Stimulated activated CD4-positive, alpha-beta T cell treated with anti-CD3 and anti-CD28 coated beads, Interleukin-2, amount 100 ng/mL, for 48 hours (primary cell): Measurements from ENCODE around the gene RNASE8.
"Not testable (repeated sequence)": the region's sequence is repeated elsewhere in the genome, so short reads cannot be mapped to it uniquely, and the experiment has no call there.

ENCODE experiments used
- DNase-seq, 2 donors: peaks; one replicate each; pipeline ENCODE4 v3.0.0-alpha.2; 2020

RNASE8 gene

DNA sequence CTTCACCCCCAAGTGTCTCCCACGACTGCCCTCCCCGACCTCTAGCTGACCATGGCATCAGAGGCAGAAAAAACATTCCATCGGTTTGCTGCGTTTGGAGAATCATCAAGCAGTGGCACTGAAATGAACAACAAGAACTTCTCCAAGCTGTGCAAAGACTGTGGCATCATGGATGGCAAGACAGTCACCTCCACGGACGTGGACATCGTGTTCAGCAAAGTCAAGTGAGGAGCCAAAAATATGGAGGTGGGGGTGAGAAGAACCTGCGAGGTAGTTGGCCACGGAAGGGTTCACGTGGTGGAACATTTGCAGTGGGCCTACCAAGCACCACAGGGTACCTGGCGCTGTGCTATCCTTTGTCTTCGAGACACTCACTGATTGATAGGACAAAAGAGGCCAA is 27.1 kb upstream of the RNASE8 start:
- no peak for DNase-seq

DNA sequence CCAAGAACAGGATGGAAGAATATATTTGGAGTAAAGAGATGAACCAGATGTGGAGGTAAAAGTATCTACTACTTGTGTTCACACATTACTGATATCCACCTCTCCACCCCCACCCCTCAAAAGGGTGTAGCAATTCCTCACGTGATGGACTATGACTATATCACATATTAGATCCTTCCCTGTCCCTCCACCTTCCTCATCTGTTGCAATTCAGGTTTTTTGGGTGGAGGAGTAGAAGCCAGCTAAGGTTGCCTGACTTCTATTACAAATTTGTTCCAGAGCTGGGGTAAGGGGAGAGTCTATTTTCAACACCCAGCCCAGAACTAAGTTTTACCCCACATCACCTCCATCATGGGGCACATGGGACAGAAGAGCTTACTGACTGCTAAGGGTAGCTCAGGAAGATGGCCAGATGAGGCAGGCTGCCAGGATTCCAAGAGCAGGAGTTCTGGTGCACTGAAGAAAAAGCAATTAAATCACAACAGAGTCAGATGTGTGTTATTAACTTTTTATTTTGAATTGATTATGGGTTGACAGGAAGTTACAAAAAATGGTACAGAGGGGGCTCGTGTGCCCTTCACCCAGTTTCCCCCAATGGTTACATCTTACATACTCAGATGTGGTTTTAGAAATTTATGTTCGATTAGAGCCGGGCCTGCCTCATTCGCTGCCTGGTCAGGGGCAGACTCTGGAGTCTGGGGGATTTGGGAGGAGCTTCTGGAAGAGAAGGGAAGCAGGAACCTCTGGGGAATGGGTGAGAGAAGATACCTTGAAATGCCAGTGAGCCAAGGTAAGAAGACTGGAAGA is 25.1 kb upstream of the RNASE8 start:
- no peak for DNase-seq

DNA sequence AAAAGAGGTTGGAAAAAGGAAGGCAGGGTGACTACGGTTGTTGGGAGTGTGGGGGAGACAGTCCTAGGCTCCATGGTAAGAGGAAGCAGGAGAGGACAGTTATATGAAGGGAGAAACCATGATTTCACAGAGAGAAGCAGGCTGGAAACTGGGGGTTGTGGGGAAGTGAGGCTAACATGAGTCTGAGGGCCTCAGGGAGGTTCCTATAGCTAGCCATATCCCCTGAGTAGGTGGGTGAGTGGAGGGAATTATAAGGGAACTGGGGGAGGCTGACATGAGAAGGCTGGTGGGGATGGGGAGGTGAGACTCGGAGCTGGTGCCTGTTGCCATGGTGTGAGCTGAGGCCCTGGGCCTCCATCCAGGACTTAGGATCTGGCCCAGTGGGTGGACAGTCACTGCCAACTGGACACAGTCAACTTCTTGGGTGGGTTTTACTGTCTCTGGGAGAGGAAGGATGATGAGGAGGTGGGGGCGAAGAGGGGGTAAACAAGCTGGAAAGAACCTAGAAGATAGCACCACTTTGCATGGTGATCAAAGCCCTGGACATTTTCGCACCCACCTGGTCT is 24.4 kb upstream of the RNASE8 start:
- DNase-seq = no peak

DNA sequence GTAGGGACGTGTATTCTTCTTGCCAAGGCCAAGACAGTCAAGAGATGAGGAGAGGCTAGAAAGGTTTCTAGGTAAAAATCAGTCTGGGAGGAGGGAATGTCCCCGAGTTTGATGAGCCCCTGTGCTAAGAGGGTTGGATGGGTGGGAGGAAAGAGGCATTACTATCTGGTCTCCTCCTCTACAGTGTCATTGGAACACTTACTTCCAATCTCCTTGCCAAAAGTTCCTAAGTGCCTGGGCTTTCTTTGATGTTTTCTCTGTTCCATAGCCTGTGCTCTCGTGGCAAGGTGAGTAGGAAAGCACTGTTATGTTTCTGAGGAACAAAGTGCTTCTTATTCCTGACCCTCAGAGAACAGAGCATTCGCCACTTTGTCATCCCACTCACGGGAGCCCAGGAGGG is 22.9 kb upstream of the RNASE8 start, which contains the start of gene RNASE13:
Gene RNASE13 (minus strand): TSS at position 101 of the 400 bp plus-strand sequence. CDS start 519 bp downstream, outside the sequence.
- DNase-seq = no peak

DNA sequence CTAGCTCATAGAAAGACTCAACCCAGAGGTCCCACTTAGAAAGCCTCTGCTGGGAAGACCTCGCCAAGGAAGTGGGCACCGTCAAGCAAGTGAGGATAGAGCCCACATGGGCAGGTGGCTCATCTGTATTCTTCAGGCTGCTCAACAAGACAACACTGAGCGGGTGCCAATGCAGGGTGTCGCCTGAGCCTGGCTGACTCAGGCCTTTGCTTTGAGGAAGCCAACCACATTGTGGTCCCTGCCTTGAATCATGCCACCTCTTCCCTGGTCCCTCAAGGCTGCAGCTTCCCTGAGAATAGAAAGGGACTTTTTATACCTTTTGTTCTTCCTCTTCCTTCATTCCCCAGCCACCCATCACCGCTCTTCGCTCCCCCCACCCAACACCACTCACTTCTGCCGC is 20.9 kb upstream of the RNASE8 start:
- DNase-seq = no peak

DNA sequence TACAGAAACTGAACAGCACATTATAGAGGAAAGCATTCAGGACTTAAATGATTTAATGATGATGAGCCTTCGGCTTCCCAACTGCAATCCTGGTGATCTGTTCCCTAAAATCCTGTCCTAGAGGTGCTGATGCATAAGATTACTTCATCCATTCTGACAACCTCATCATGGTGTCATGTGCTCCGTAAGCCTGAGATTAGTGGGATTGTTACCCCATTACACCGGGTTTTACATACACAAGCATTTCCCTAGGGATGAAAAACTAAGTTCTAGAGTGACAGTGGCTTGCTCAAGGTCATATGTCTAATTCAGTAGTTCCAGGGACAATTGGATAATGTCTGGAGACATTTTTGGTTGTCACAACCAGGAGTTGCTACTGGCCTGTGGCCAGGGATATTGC is 20.5 kb upstream of the RNASE8 start:
- no peak for DNase-seq

DNA sequence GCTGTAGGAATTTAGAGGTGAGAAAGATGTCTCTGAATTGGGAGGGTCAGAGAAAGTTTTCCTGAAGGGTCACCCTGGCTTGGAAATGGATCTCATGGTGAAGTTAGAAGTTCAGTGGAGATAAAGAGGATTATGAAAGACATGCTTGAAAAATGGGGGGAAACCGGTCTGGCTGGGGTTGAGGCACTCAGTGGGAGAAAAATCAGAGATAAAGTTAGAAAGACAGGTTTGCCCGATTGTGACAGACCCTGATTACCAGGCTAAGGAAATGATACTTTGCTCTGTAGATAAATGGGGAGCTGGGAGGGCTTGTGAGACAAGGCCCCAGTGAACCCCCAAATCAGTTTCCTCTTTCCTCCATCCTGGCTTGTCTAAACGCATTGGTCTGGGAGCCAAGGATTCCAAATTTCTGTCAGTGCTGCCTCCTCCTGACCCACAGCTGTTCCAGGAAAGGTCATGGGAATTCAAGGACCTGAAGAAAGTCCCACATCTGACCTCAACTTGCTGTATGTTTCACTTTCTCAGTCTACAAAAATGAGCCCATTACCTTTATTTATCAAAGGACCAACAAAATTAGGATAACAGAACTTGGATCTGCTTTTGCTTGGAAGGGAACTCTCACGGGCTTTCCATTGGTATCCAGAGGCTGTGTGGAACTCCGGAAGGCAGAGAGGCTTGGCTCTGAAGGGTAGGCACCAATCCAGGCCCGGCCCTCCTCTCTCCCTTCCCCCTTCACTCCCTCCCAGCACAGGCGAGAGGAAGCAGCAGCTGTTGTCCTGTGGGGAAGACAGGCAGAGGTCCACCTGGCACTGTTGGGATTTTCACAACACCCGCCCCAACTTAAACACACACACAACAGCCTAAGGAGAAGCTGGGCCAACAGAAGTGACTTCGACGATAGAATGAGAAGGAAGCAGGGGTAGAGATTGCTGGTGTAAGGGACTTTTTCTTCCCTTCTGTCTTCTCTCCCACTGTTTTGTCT is 18.9 kb upstream of the RNASE8 start:
- no peak for DNase-seq

DNA sequence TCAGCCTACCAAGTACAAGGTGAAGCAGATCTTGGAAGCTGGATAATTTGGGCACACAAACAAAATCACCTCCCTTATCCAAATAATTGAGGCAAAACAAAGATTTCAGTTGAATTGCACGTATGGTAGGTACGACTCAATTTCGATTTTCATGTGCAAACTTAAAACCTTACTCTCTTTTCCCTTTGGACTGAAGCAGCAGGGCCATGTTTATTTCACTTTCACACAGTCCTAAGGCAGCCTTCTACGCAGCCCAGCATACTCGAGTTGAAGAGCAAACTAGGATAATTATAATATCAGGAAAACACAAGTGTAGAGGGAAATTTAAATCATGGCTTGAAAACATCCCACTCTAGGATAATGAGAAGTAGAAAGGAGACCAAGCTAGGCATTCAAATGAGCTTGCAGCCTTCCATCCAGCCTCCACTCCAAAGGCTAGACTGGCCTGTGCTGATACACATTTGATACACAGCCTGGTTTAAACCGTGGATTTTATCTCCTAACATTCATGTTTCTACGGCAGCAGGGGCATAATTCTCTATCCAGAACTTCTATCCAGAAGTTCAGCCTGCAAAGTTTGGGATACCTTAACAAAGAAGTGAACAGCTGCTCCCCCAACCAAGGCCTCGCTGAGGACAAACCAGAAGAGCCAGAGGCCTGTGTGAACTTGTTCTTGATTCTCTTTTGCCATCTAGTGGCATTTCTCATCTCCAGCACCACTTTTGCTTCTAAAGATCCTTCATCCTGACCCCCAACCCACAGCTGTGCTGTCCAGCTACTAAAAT is 17.8 kb upstream of the RNASE8 start:
- DNase-seq = no peak

DNA sequence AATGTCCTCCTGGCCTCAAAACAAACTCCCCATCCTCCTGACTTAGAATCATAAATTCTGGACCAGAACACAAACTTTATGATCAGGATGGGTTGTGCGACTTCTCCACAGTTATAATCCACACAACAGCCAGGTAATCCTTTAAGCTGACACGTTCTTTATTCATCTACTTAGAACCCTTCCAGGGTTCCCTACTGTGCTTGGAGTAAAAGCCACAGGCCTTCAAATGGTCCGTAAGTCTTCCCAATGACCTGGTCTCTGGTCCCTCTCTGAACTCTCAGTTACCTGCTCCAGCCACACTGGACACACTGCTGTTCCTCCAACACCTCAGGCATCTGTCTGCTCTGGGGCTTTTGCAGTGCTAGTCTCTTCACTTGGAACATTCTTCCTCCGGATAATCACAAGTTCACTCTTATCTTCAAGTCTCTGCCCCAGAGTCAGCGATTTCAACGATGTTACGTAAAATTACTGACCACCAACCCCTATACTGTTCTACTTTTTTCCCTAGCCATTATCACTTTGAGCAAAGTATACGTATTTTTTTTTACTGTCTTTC is 17.2 kb upstream of the RNASE8 start:
- no peak for DNase-seq

DNA sequence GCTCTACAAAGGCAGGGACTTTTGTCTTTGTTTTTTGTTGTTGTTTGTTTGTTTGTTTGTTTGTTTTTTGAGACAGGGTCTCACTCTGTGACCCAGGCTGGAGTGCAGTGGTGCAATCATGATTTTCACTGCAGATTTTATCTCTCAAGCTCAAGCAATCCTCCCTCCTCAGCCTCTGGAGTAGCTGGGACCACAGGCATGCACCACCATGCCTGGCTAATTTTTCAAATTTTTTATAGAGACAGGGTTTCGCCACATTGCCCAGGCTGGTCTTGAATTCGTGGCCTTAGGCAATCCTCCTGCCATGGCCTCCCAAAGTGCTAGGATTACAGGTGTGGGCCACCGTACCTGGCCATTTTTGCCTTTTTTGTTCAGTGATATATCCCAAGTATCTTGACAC is 16.7 kb upstream of the RNASE8 start:
- DNase-seq = not testable (repeated sequence)

DNA sequence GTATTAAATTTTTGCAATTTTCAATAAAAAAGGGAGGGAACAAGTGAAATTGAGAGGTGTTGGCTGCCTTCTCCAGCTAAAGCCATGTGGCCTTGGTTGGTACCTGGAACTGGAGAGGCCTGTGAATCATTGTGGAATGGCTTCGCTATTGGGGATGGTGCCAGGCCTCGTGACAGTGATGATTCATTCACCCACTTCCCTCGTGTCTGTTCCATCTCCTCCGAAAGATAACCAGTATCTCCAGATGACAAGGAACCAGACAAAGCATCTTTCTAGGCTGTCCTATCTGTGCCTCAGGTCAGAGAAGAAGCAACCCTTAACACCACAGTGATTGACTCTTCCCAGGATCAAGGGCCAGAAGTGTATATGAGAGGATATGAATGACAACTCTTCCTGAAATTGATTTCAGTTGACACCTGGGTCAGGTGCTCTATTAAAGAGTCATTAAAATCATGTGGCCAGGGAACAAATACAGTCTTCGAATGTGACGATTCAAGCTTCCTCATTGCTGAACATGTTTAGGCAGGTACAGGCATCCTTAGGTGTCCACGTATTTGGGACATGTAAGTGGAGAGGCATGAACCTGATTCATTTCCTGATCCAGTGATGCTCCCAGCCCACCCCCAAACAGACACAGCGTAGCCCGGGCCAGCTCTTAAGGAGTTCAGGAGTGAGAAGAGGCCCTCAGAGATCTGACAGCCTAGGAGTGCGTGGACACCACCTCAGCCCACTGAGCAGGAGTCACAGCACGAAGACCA is 15.8 kb upstream of the RNASE8 start, which contains the start of gene RNASE7:
Gene RNASE7 (plus strand): TSS at position 687 of the 758 bp plus-strand sequence. CDS start 631 bp downstream, outside the sequence.
- no peak for DNase-seq

DNA sequence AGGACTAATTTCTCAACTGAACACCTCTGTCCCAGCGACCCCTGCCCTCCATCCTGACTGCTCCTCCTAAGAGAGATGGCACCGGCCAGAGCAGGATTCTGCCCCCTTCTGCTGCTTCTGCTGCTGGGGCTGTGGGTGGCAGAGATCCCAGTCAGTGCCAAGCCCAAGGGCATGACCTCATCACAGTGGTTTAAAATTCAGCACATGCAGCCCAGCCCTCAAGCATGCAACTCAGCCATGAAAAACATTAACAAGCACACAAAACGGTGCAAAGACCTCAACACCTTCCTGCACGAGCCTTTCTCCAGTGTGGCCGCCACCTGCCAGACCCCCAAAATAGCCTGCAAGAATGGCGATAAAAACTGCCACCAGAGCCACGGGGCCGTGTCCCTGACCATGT is 14.7 kb upstream of the RNASE8 start:
- DNase-seq = no peak

DNA sequence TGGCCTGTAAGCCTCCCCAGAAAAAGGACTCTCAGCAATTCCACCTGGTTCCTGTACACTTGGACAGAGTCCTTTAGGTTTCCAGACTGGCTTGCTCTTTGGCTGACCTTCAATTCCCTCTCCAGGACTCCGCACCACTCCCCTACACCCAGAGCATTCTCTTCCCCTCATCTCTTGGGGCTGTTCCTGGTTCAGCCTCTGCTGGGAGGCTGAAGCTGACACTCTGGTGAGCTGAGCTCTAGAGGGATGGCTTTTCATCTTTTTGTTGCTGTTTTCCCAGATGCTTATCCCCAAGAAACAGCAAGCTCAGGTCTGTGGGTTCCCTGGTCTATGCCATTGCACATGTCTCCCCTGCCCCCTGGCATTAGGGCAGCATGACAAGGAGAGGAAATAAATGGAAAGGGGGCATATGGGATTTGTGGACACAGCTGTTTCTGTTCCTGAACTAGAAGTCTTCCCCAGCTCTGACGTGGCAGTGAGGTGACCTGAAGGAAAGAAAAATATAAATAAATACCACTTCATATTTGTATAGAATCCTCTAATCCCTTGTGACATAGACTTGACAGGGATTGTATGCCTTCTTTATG is 14.1 kb upstream of the RNASE8 start:
- DNase-seq = no peak

DNA sequence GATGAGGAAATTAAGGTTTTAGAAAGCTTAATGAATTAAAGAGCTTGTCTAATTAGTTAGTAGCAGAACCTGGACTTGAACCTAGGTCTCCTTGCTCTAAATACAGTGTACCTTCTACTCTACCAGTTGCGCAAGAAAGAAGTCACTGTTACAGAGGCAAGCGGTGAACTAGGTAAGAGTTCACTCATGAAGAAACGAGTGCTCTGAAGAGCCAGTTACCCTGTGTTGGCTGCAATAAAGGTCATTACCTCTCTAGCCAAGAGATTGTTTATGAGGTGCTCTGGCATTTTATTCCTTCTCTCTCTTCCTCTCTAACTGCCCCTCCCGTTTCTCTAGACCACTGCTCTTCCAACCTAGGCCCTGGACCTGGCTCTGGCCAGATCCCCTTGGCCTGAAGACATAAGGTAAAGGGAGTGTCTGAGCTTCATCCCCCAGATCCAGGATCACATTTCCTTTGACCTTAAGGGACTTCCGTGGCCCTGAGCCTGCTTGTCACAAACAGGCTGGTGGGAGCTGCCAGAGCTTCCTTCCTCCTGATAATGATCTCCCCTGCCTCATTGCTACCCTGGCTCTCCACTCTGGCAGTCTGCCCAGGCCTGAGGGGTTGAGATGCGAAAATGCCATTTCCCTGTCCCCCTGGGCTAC is 13.5 kb upstream of the RNASE8 start:
- DNase-seq = no peak

DNA sequence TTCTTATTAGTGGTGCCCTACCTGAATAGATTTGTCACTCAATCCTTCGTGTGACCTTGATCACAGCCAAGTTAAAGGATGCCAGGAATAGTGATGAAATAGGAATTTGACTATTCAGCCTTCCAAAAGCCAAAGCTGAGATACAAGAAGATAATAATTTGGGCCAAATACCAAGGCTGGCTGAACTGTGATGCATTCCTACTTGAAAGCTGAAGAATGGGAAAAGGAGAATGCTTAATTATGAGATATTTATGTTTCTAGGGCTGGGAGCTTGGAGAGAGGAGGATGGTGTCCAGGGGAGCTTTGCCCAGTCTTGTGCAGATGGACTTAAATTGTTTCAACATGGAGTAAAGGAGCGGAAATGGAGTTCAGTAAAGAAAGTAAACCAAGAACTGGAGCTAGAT is 10.2 kb upstream of the RNASE8 start:
- DNase-seq = no peak

DNA sequence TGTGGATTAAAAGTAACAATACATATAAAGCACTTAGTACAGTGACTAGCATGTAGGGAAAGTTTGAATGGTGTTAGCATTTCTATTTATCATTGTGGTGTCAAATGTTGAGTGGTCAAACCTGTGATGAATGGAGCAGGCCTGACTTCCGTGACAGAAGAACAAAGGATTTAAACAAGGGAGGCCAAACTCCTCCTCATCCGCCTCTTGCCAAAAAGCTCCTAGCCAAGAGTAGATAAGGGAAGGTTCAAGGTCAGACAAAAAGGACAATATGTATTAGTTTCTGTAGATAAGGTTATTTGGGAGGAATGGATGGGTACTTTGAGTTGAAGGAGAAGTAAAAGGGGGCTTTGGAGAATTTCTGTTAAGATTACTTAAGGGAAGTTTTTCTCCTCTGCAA is 9.0 kb upstream of the RNASE8 start:
- DNase-seq = no peak

DNA sequence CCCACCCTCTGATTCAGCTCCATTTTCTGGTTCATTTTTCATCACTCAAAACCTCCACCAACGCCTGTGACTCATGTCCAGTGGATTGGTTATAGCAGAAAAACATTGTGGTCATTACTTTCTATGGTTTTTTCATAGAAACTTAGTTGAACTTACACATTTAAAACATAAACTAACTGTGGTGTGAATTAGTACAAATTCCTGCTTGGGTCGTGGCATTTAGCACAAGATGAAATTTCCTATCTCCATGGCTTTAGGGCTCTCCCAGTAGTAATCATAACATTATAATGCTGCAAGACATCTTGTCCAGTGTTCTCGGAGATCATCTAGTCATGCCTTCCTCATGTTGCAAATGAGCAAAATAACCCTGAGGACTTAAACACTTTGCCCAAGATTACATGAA is 8.3 kb upstream of the RNASE8 start:
- DNase-seq = no peak

DNA sequence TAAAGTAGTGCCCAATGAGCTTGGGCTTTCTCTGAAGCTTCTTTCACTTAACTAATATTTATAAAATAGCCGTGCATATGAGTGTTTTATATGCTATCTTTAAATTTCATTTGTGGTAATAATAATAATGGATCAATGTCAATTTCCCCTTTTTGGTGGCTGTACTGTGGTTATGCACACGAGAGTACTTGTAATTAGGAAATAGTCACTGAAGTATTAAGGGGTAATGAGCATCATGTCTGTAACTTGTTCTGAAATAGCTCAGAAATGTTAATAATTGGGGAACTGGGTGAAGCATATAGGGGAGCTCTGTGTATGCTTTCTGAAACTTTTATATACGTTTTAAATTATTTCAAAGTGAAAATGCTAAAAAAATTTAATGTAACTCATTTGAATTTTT is 7.0 kb upstream of the RNASE8 start:
- no peak for DNase-seq

DNA sequence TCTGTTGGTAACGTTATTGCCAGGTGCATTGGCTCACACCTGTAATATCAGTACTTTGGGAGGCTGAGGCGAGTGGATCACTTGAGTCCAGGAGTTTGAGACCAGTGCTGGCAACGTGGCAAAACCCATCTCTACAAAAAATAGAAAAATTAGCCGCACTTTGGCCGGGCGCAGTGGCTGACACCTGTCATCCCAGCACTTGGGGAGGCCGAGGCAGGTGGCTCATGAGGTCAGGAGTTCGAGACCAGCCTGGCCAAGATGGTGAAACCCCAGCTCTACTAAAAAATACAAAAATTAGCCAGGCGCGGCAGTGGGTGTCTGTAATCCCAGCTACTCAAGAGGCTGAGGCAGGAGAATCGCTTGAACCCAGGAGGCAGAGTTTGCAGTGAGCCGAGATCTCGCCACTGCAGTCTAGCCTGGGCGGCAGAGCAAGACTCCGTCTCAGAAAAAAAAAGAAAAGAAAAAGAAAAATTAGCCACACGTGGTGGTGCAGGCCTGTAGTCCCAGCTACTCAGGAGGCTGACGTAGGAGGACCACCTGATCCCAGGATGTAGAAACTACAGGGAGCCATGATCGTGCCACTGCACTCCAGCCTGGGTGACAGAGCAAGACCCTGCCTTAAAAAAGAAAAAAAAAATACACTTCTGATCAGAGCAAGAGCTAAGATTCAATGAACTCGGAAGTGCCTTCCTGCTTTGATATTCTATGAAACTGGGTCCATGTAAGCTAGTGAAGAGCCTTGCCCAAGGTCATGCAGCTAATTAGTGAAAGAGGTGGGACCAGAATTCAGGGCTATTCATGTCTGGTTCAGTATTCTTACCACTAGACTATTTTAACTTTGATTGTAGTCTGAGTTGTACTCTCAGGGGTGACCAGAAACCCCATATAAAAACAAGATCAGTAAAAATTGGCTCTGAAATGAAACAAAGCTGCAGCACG is 4.2 kb upstream of the RNASE8 start:
- no peak for DNase-seq
